ENCODE measurements around the gene GNS. TPM values are rescaled to one million over a fixed set of nuclear protein-coding genes. Genes with fewer than 3 reads are reported as not detected.
"Not testable (repeated sequence)": the region's sequence is repeated elsewhere in the genome, so short reads cannot be mapped to it uniquely, and the experiment has no call there.

The GNS gene
- total RNA-seq, 2 donors from 2014 or later = 47.5 to 67.6 TPM

DNA sequence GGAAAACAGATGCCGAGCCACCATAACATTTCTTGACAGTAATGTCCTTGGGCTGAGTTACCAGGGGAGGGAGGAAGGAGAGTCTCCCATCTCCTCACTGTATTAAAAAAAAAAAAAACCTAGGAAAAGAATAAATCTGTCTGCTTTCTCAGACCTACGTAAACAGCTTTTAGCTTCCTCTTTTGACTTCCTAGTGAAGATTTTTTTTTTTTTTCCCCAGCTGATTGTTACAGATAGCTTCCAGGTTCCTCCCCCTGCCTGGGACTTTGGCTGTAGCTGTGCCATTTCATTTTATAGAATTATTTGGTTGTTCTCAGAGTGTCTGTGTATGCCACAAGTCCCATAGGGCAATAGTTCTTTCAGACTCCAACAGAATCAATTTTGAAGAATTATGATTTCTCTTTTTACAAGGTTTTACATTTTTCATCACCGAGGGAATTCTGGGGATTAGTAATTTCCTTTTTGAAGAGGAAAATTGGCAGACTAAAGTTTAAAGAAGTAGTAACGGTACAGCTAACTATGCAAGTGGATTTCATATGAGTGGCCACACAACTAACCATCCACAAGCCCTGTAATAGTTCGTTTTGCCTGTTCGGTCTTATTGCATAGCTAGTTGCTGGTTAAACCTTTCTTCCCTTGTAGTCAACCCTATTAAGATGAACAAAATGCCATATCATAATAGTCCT, 23.1 kb upstream of the GNS start:
- H3K9me3 ChIP-seq = no peaks in the 10 kb centered on the region
- H3K27ac ChIP-seq = no peak overlapping the region
- no peaks in the 10 kb centered on the region for H3K4me1 ChIP-seq
- TF ChIP-seq, protein P1, sequence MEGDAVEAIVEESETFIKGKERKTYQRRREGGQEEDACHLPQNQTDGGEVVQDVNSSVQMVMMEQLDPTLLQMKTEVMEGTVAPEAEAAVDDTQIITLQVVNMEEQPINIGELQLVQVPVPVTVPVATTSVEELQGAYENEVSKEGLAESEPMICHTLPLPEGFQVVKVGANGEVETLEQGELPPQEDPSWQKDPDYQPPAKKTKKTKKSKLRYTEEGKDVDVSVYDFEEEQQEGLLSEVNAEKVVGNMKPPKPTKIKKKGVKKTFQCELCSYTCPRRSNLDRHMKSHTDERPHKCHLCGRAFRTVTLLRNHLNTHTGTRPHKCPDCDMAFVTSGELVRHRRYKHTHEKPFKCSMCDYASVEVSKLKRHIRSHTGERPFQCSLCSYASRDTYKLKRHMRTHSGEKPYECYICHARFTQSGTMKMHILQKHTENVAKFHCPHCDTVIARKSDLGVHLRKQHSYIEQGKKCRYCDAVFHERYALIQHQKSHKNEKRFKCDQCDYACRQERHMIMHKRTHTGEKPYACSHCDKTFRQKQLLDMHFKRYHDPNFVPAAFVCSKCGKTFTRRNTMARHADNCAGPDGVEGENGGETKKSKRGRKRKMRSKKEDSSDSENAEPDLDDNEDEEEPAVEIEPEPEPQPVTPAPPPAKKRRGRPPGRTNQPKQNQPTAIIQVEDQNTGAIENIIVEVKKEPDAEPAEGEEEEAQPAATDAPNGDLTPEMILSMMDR (IDR thresholded peaks at IDR 0.05) = no peak
- no peaks in the 10 kb centered on the region for H3K27me3 ChIP-seq
- intact Hi-C loops (cut with DNase I) = no loop called here
- no peak for DNase-seq
- H3K4me3 ChIP-seq = peak overlapping the region; percentile 49
- H3K9ac ChIP-seq (ENCODE audit: low read depth in 2 of 2, low read length in 2 of 2) = peak overlapping the region in 1 of 2 donors; percentile 71
- no peaks in the 10 kb centered on the region for H3K36me3 ChIP-seq

- Histone ChIP-seq H3K4me3 (peak overlapping the region; percentile 49), H3K27ac (peak overlapping the region; percentile 58), H3K27me3 (no peaks in the 10 kb centered on the region), H3K36me3 (no peaks in the 10 kb centered on the region), H3K4me1 (no peaks in the 10 kb centered on the region), H3K9me3 (no peaks in the 10 kb centered on the region), H3K9ac (ENCODE audit: low read depth in 2 of 2, low read length in 2 of 2) (peak overlapping the region; percentile 67 to 71)
- intact Hi-C loops (cut with DNase I) = no loop called here
- DNase-seq = peak; percentile 52
- TF ChIP-seq, protein P1 (IDR thresholded peaks at IDR 0.05) = no peak
Measured at GRCh38 chr12:64781280-64782190, 22.3 kb upstream of the GNS start.

- no peaks in the 10 kb centered on the region for H3K4me1 ChIP-seq
- H3K9me3 ChIP-seq = no peaks in the 10 kb centered on the region
- peak overlapping the region; percentile 49 for H3K4me3 ChIP-seq
- peak overlapping the region; percentile 58 for H3K27ac ChIP-seq
- H3K36me3 ChIP-seq = no peaks in the 10 kb centered on the region
- TF ChIP-seq, protein P1 (IDR thresholded peaks at IDR 0.05) = no peak
- peak overlapping the region; percentile 67 to 71 for H3K9ac ChIP-seq (ENCODE audit: low read depth in 2 of 2, low read length in 2 of 2)
- DNase-seq = peak; percentile 68
- H3K27me3 ChIP-seq = no peaks in the 10 kb centered on the region
- intact Hi-C loops (cut with DNase I) = no loop called here
Measured at GRCh38 chr12:64780531-64781279, 21.5 kb upstream of the GNS start.

- peak overlapping the region; percentile 58 for H3K27ac ChIP-seq
- DNase-seq = no peak
- H3K9me3 ChIP-seq = no peaks in the 10 kb centered on the region
- TF ChIP-seq, protein P1 (IDR thresholded peaks at IDR 0.05) = no peak
- no peaks in the 10 kb centered on the region for H3K27me3 ChIP-seq
- no peaks in the 10 kb centered on the region for H3K4me1 ChIP-seq
- intact Hi-C loops (cut with DNase I) = no loop called here
- H3K4me3 ChIP-seq = peak overlapping the region; percentile 49
- no peaks in the 10 kb centered on the region for H3K36me3 ChIP-seq
- H3K9ac ChIP-seq (ENCODE audit: low read depth in 2 of 2, low read length in 2 of 2) = peak overlapping the region; percentile 67 to 71
Measured at GRCh38 chr12:64780132-64780530, 20.9 kb upstream of the GNS start.

DNA sequence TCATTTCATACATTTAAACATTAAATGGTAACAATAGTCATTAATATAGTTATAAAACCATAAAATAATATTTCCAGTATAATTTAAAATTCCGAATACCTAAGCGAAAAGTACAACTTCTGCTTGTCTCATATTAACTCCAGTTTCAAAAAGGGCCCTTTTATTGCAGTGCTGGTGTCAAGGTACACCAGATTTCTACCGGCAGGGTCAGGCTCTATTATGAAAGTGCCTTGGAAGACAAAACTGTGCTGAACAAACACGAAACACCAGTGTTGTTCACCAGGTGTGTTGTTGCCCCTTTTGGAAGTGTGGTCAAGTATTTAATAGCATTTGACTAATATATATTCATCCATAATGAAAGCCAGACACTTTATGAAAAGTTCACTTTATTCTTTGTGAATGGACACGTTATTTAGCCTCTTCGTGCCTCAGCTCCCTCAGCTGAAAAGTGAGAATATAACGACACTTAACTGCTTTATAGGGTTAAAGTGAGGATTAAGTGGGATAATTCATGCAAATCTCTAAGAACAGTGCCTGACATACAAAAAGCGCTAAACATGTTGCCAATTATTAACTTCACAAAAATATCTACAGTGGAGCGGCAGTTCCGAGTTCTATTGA, 20.3 kb upstream of the GNS start:
- no peak overlapping the region for H3K9ac ChIP-seq (ENCODE audit: low read depth in 2 of 2, low read length in 2 of 2)

DNA sequence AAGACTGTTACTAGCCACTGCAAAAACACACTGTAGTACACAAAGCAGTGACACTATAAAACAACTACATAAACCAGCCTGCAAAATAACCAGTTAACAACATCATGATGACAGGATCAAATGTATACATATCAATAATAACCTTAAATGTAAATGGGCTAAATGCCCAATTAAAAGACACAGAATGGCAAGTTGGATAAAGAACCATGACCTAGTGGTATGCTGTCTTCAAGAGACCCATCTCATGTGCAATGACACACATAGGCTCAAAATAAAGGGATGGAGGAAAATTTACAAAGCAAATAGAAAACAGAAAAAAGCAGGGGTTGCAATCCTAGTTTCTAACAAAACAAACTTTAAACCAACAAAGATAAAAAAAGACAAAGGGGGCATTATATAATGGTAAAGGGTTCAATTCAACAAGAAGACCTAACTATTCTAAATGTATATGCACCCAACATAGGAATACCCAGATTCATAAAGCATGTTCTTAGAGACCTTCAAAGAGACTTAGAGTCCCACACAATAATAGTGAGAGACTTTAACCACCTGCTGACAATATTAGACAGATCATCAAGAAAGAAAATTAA, 16.0 kb upstream of the GNS start:
- H3K27ac ChIP-seq; H3K9ac ChIP-seq (ENCODE audit: low read depth in 2 of 2, low read length in 2 of 2); H3K9me3 ChIP-seq; H3K4me3 ChIP-seq; H3K36me3 ChIP-seq; DNase-seq; intact Hi-C loops (cut with DNase I); H3K4me1 ChIP-seq; H3K27me3 ChIP-seq: not testable (repeated sequence)

More for the DNA sequence above, 20.3 kb upstream of the GNS start:
- intact Hi-C loops (cut with DNase I) = no loop called here
- Histone ChIP-seq H3K4me3 (no peak overlapping the region), H3K36me3 (no peaks in the 10 kb centered on the region), H3K27ac (peak overlapping the region; percentile 58), H3K27me3 (no peaks in the 10 kb centered on the region), H3K4me1 (no peaks in the 10 kb centered on the region), H3K9me3 (no peaks in the 10 kb centered on the region)
- peak; percentile 29 for DNase-seq
- TF ChIP-seq, protein P1 (IDR thresholded peaks at IDR 0.05) = no peak
